ENCODE data around the gene WDR19.

The WDR19 gene

DNA sequence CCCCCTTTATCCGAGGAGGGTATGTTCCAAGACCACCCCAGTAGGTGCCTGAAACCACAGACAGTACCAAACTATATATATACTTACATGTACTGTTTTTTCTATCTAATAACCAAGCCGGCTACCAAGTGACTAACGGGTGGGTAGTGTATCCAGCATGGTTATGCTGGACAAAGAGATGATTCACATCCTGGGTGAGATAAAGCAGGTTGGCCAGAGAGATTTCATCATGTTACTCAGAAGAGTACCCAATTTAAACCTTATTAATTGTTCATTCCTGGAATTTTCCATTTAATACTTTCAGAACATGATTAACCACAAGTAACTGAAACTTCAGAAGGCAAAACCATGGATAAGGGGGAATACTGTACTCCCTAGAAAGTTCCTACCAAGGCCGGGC lies 137.3 kb downstream of the WDR19 start:
- Histone ChIP-seq H3K4me2 (ENCODE audit: insufficient read depth, low read length) (no peak overlapping the region), H3K4me3 (ENCODE audit: low read depth in 1 of 2, low read length in 2 of 2) (no peak overlapping the region), H3K9ac (ENCODE audit: low read depth, low read length) (no peak overlapping the region), H3K4me1 (ENCODE audit: insufficient read depth, low read length) (no peaks in the 10 kb centered on the region), H4K20me1 (ENCODE audit: insufficient read depth, low read length) (no peaks in the 10 kb centered on the region; the same call in 1 of the 2 replicates), H3K27ac (ENCODE audit: low read length) (no peak overlapping the region), H3K9me3 (ENCODE audit: insufficient read depth, low read length, severe bottlenecking) (no peaks in the 10 kb centered on the region), H3K27me3 (ENCODE audit: insufficient read depth, low read length, poor library complexity) (no peaks in the 10 kb centered on the region), H2AFZ (ENCODE audit: low read depth, low read length) (no peak overlapping the region), H3K79me2 (ENCODE audit: insufficient read depth, low read length) (no peaks in the 10 kb centered on the region; the same call in 1 of the 2 replicates), H3K36me3 (ENCODE audit: insufficient read depth, low read length) (peaks cover 93% of the 10 kb centered on the region)
- no peak for TF ChIP-seq EZH2 (IDR thresholded peaks at IDR 0.05; ENCODE audit: borderline replicate concordance, low read depth, low read length, severe bottlenecking)
- TF ChIP-seq, protein P1, sequence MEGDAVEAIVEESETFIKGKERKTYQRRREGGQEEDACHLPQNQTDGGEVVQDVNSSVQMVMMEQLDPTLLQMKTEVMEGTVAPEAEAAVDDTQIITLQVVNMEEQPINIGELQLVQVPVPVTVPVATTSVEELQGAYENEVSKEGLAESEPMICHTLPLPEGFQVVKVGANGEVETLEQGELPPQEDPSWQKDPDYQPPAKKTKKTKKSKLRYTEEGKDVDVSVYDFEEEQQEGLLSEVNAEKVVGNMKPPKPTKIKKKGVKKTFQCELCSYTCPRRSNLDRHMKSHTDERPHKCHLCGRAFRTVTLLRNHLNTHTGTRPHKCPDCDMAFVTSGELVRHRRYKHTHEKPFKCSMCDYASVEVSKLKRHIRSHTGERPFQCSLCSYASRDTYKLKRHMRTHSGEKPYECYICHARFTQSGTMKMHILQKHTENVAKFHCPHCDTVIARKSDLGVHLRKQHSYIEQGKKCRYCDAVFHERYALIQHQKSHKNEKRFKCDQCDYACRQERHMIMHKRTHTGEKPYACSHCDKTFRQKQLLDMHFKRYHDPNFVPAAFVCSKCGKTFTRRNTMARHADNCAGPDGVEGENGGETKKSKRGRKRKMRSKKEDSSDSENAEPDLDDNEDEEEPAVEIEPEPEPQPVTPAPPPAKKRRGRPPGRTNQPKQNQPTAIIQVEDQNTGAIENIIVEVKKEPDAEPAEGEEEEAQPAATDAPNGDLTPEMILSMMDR (IDR thresholded peaks at IDR 0.05; ENCODE audit: borderline replicate concordance, extremely low read depth, low read length, poor library complexity, severe bottlenecking), result no peak
- ATAC-seq (ENCODE audit: insufficient read depth, low read depth) (no peak), DNase-seq (no peak)

DNA sequence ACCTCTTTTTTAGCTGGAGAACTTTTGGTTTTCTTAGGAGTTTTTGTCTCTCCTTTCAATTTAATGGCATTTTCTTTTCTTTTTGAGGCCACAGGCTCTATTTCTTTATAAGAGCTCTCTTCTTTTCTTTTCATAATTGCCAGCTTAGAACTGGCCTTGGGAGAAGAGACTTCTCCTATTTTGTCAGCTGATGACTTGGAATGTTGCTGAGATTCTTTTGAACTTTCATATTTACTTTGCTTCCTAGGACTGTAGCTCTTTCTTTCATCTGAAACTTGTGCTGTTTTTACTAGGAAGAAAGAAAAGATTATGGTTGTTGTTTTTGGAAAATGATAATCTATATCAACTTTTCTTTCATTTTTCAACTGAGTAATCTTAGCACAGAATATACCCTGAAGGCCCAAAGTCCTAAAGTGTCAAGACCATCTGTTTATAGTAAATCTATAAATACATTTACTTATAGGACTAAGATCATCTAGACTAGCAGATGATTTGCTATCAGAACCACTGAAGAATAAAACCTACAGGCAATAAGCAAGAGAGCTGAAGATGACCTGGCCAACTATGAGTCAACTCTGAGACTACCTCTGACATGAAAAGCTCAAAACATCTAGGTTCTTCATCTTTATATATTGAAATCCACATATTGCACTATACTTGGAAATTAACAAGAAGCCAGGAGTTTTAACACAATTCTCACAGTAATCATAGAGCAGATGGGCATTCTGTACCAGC lies 138.2 kb downstream of the WDR19 start:
- Histone ChIP-seq H3K9ac (ENCODE audit: low read depth, low read length) (no peak overlapping the region), H3K4me1 (ENCODE audit: insufficient read depth, low read length) (no peaks in the 10 kb centered on the region), H2AFZ (ENCODE audit: low read depth, low read length) (no peak overlapping the region), H3K36me3 (ENCODE audit: insufficient read depth, low read length) (peaks cover 93% of the 10 kb centered on the region), H3K27me3 (ENCODE audit: insufficient read depth, low read length, poor library complexity) (no peaks in the 10 kb centered on the region), H3K9me3 (ENCODE audit: insufficient read depth, low read length, severe bottlenecking) (no peaks in the 10 kb centered on the region), H3K27ac (ENCODE audit: low read length) (no peak overlapping the region), H3K4me3 (ENCODE audit: low read depth in 1 of 2, low read length in 2 of 2) (no peak overlapping the region), H4K20me1 (ENCODE audit: insufficient read depth, low read length) (no peaks in the 10 kb centered on the region; the same call in 1 of the 2 replicates), H3K4me2 (ENCODE audit: insufficient read depth, low read length) (no peak overlapping the region), H3K79me2 (ENCODE audit: insufficient read depth, low read length) (peaks cover under 1% of the 10 kb centered on the region)
- DNase-seq, result no peak
- TF ChIP-seq EZH2 (IDR thresholded peaks at IDR 0.05; ENCODE audit: borderline replicate concordance, low read depth, low read length, severe bottlenecking), result no peak
- TF ChIP-seq, protein P1 (IDR thresholded peaks at IDR 0.05; ENCODE audit: borderline replicate concordance, extremely low read depth, low read length, poor library complexity, severe bottlenecking), result no peak
- ATAC-seq (ENCODE audit: insufficient read depth, low read depth), result no peak

DNA sequence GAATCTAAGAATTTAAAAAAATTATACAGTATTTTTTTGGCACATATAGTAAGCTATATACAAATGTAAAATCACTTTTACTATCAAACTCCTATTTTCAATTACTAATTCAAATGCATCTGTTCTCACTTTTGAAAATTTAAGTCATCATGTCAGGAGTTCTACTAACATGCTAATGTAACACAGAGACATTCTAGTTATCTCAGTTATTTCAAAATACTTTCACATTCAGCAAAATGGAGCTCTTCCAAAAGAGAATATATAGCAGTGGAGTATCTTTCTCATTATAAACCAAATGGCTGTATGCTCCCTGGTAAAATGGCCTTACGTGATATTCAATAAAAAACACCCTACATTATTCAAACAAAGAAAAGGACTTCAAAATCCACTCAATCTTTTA lies 141.5 kb downstream of the WDR19 start:
- Histone ChIP-seq H3K4me3 (ENCODE audit: low read depth in 1 of 2, low read length in 2 of 2) (no peak overlapping the region), H3K27ac (ENCODE audit: low read length) (no peak overlapping the region), H3K79me2 (ENCODE audit: insufficient read depth, low read length) (peaks cover 19% of the 10 kb centered on the region), H4K20me1 (ENCODE audit: insufficient read depth, low read length) (peaks cover 8% of the 10 kb centered on the region; the same call in 1 of the 2 replicates), H3K4me2 (ENCODE audit: insufficient read depth, low read length) (no peak overlapping the region), H3K27me3 (ENCODE audit: insufficient read depth, low read length, poor library complexity) (no peaks in the 10 kb centered on the region), H3K4me1 (ENCODE audit: insufficient read depth, low read length) (no peaks in the 10 kb centered on the region), H3K9me3 (ENCODE audit: insufficient read depth, low read length, severe bottlenecking) (no peaks in the 10 kb centered on the region), H3K9ac (ENCODE audit: low read depth, low read length) (no peak overlapping the region), H2AFZ (ENCODE audit: low read depth, low read length) (no peak overlapping the region), H3K36me3 (ENCODE audit: insufficient read depth, low read length) (peaks cover 94% of the 10 kb centered on the region)
- TF ChIP-seq, protein P1 (IDR thresholded peaks at IDR 0.05; ENCODE audit: borderline replicate concordance, extremely low read depth, low read length, poor library complexity, severe bottlenecking), result no peak
- TF ChIP-seq EZH2 (IDR thresholded peaks at IDR 0.05; ENCODE audit: borderline replicate concordance, low read depth, low read length, severe bottlenecking), result no peak
- ATAC-seq (ENCODE audit: insufficient read depth, low read depth) (no peak), DNase-seq (no peak)
